PC-3 (cell line): ENCODE measurements around the gene RBM33.

ENCODE experiments used
- CTCF ChIP-seq: fragments of 300-600 bp; sonication (generic); conservative IDR thresholded peaks from 2 replicates; pipeline ENCODE4 v1.5.1; 2017; ENCODE audit warnings: antibody characterized with exemption, low read depth, mild to moderate bottlenecking, low read length
- EZH2 ChIP-seq: fragments of 300-600 bp; sonication (generic); IDR thresholded peaks from one replicate; pipeline ENCODE4 v1.6.1; 2017; ENCODE audit warnings: antibody characterized with exemption, mild to moderate bottlenecking, low read length; ENCODE audit not compliant: unreplicated experiment
- EZH2phosphoT487 ChIP-seq: fragments of 300-600 bp; sonication (generic); IDR thresholded peaks from 2 replicates; pipeline ENCODE4 v1.6.1; 2018; ENCODE audit warnings: mild to moderate bottlenecking, antibody characterized with exemption, low read length, borderline replicate concordance

- TF ChIP-seq CTCF, result no peak
- no peak for TF ChIP-seq EZH2phosphoT487
- TF ChIP-seq EZH2, result no peak
These were observed 97.3 kb downstream of the RBM33 start for GRCh38 chr7:155741805-155742204.
